A673 (cell line): Measurements from ENCODE around the gene CDC42BPG.

Experiments used
- CTCF ChIP-seq: fragments of 300-800, 200-600 bp; sonication (generic); conservative IDR thresholded peaks from 2 replicates; pipeline ENCODE4 v1.5.1; 2017; ENCODE audit warnings: low read depth, mild to moderate bottlenecking, antibody characterized with exemption, low read length, moderate library complexity, mixed read lengths
- EZH2 ChIP-seq: fragments of 200-600 bp; sonication (generic); IDR thresholded peaks from 2 replicates; pipeline ENCODE4 v1.6.1; 2017; ENCODE audit warnings: borderline replicate concordance, low read depth, mild to moderate bottlenecking, mixed read lengths, antibody characterized with exemption, low read length; ENCODE audit not compliant: poor library complexity, severe bottlenecking

- TF ChIP-seq CTCF (no peak), EZH2 (no peak)
Observed at GRCh38 chr11:64842366-64842759, 2.1 kb downstream of the CDC42BPG start.
